ENCODE data around the gene STT3B. TPM values are rescaled to one million over a fixed set of nuclear protein-coding genes. Genes with fewer than 3 reads are reported as not detected.

The STT3B gene
- polyA plus RNA-seq, 1 donor: 108 TPM

DNA sequence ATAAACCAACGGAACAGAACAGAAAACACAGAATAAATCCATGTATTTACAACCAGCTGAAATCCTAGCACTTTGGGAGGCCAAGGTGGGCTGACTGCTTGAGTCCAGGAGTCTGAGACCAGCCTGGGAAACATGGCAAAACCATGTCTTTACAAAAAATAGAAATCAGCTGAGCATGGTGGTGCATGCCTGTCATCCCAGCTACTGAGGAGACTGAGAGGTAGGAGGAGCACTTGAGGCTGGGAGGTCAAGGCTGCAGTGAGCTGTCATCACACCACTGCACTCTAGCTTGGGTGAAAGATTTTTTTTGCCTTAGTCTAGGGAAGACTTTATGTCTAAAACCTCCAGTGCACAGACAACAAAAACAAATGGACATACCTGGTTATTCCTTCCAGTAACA lies 120.7 kb downstream of the STT3B start:
- no peak for DNase-seq

GRCh38 chr3:31654998-31655397 lies 122.3 kb downstream of the STT3B start:
- DNase-seq: no peak

DNA sequence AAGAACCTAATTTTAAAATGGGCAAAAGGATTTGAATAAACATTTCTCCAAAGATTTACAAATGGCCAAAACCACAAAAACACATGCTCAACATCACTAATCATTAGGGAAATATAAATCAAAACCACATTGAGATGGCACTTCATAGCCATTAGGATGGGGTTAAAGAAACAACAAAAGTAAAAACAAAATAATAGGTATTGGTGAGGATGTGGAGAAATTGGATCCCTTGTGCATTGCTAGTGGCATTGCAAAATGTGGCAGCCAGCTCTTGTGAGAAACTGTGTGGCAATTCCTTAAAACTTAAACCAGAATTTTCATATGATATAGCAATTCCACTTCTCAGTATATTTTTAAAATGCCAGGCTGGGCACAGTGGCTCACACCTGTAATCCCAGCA lies 126.5 kb downstream of the STT3B start:
- no peak for DNase-seq

DNA sequence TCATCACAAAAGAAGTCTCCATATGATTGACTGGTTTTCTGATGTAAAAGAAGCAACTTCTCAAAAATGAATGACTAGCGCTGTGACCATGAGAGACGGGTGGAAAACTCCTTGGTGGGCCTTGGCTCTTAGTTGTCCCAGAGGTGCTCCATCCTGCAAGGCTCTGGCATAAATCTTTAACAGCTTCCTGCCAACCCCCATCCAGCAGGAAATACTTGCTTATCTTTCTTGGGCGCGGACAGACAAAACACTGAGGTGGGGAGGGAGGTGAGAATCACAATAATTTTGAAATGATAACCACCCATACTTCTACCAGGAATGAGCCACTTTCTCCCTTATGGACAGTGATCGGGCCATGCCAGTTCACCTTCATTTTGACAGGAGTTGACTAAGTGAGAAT lies 128.6 kb downstream of the STT3B start:
- DNase-seq: no peak

DNA sequence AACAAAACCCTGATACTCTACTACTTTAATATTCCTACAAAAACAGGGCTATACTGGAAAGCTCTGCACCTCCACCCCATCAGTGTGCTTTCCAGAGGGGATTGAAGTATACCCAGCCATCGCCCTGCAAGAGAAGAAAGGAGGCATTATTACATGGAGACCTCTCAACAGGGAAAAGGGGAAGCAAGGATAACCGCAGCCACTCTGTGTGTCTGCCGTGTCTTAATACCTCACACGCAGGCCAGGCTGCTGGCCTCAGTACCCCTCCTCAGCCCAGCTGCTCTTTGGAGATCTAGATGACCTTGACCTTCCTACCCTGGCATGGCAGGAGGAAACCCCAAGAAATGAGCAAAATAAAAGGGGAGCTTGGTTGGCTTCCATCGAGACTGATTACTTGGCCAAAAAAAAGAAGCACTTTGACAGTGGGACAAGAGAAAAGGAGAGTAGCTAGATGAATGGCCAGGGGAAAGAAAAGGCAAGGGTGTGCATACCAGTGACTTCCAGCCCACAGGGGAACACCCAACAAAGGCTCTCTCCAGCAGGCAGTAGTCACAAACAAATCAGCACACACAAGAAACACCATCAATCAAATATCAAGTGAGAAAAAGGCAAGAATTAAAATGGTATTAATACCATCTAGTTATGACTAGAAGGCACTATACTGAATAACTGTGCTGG lies 129.4 kb downstream of the STT3B start:
- DNase-seq: no peak

- no peak for DNase-seq
These were observed 131.3 kb downstream of the STT3B start for GRCh38 chr3:31664031-31664430.

GRCh38 chr3:31667582-31667981 lies 134.9 kb downstream of the STT3B start:
- no peak for DNase-seq

DNA sequence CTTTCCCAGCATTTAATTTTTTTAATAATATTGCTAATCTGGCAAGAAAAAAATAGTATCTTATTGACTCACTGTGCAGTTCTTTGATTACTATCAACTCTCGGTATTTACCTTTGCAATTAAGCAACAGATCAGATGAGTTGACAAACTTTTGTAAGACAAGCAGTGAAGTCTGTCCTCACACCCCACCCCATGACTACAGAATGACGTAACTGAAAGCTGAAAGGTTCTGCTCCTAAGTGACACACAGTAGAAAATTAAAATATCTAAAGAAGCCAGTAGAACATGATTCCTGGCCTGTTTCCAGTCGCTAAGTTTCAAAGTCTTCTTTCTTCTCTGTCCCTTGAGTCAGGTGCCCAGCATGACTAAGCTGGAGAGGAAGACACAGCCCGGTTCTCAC lies 135.5 kb downstream of the STT3B start:
- no peak for DNase-seq

- no peak for DNase-seq
These were observed 137.4 kb downstream of the STT3B start for GRCh38 chr3:31670136-31670535.

- no peak for DNase-seq
These were observed 138.0 kb downstream of the STT3B start for GRCh38 chr3:31670722-31671121.

GRCh38 chr3:31671451-31671850 lies 138.7 kb downstream of the STT3B start:
- DNase-seq: no peak

- no peak for DNase-seq
These were observed 139.3 kb downstream of the STT3B start for GRCh38 chr3:31671976-31672375.

GRCh38 chr3:31673950-31674349 lies 141.2 kb downstream of the STT3B start:
- no peak for DNase-seq

DNA sequence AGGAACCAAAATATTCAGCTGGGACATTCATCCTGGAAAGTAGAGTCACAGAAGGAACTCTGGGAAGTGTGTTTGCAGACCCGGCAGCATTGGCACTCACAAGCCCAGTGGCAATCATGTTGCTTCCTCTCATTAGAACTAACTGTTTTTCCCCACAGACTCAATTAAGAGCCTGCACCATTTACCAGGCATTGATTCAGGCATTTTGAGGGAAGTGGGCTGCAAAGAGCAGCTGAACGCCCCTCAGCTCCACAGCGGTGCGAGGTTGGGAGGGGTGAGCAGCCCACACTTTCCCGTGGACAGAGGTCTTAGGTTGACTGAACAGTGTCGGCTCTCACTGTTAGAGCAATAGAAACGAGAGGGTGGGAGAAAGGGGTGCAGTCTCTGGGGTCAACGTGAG lies 143.8 kb downstream of the STT3B start:
- no peak for DNase-seq

DNA sequence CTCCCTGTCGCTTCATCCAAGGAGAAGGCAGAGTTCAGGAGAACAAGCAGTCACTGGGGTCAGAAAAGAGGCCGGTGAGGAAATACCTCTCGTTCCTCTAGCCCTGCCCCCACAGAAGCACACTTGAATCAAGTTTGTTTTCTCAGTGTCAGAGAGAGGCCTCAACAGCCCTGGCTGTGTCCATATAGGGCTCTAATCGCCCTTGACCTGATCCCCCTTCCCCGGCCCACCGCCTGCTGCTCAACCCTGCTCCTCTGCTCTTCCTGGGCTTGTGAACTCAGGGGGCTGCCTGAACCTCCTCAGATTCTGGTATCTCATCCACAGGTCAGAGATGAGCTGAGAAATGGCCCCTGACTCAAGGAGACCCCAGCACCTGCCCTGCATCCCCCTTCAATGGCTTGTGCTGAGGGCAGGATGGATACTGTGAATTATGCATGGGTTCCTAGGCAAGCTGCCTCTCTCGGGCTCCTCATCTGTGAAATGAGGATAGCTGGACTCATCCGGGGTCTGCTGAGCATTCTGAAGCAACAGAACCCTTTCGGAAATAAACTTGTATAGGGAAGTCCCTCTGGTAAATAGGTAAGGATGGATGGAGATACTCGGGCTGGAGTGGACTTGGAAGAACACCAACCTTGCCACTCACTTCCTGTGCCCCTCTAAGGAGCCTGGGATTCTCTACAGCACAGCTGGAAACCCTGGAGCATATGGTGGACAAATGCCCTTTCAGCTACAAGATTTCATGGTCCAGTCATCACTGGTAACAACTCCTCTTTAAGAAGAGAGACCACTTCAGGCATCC lies 147.5 kb downstream of the STT3B start:
- DNase-seq: no peak

All from hindlimb muscle (tissue), 1 donor.